K562 (cell line): ENCODE data around the gene IRF5. TPM values are rescaled to one million over a fixed set of nuclear protein-coding genes. Genes with fewer than 3 reads are reported as not detected.

Source experiments
- CEBPZ ChIP-seq: fragments of 150-350 bp; IDR thresholded peaks from 2 replicates; pipeline ENCODE4 v1.6.1; 2014; ENCODE audit warnings: low read depth, mild to moderate bottlenecking, low read length, borderline replicate concordance
- EZH2 ChIP-seq: IDR thresholded peaks from 2 replicates; pipeline ENCODE4 v1.6.1; 2012; ENCODE audit warnings: low read depth, mild to moderate bottlenecking, inconsistent platforms, low read length, borderline replicate concordance
- FOXA3 ChIP-seq, 2 experiments: fragments of 450-650 bp in 1 of 2; sonication (generic) in 1 of 2; formaldehyde crosslinking; IDR thresholded peaks in 1 of 2; conservative IDR thresholded peaks in 1 of 2; 2 replicates each; pipeline versions ENCODE4 v1.4.0 to v1.8.0; 2020 to 2022; ENCODE audit warnings: mild to moderate bottlenecking in 2 of 2, missing genetic modification reagents in 1 of 2
- SP1 ChIP-seq: sonication (generic); formaldehyde crosslinking; IDR thresholded peaks from 2 replicates; pipeline ENCODE4 v1.8.1; 2022; ENCODE audit warnings: mild to moderate bottlenecking, missing genetic modification reagents
- TGIF2 ChIP-seq: sonication (generic); formaldehyde crosslinking; IDR thresholded peaks from 2 replicates; pipeline ENCODE4 v1.8.1; 2022; ENCODE audit warnings: mild to moderate bottlenecking, missing genetic modification reagents, moderate library complexity
- TSHZ1 ChIP-seq: fragments of 250-450 bp; sonication (Bioruptor Pico); IDR thresholded peaks from 2 replicates; pipeline ENCODE4 v1.4.0; 2020; ENCODE audit warnings: mild to moderate bottlenecking, moderate library complexity
- polyA plus RNA-seq, 8 experiments: library from polyadenylated mRNA; depleted of rRNA in 4 of 8; stranded (reverse) in 5 of 8; unstranded in 3 of 8; fragments of >200 nt; fragmentation: Nextera tagmentation in 2 of 8; fragmentation: Illumina TruSeq in 1 of 8; extraction: Ambion mirVana in 2 of 8; extraction: Trizol in 1 of 8; gene quantifications; 2 replicates each; pipeline versions ENCODE4 v1.2.1 to v1.2.3, GENCODE V29; 2011 to 2014; ENCODE audit warnings: inconsistent platforms in 1 of 8, missing spikeins in 1 of 8
- total RNA-seq, 7 experiments: library from RNA; depleted of rRNA in 6 of 7; stranded (reverse); fragments of >200 nt in 6 of 7; fragmentation: Illumina TruSeq in 2 of 7; extraction: Trizol in 2 of 7; gene quantifications; 2 replicates each; pipeline versions ENCODE4 v1.2.1 to v1.2.3, GENCODE V29; 2011 to 2021; ENCODE audit warnings: low replicate concordance in 1 of 7
- TF ChIP-seq, protein P1 (sequence below): fragments of 250-450 bp; sonication (Bioruptor Pico); IDR thresholded peaks from 2 replicates; pipeline ENCODE4 v1.8.0; 2021; ENCODE audit warnings: borderline replicate concordance, mild to moderate bottlenecking, moderate library complexity; ENCODE audit not compliant: poor library complexity, severe bottlenecking
- TF ChIP-seq, protein P2 (sequence below): fragments of 250-450 bp; sonication (Bioruptor Pico); IDR thresholded peaks from 2 replicates; pipeline ENCODE4 v1.8.0; 2022; ENCODE audit warnings: moderate library complexity, mild to moderate bottlenecking, inconsistent platforms

Gene IRF5
- total and polyA plus RNA-seq, 9 of the 15 experiments (the other 6 are each of a cell fraction or from before 2014, with no cell fraction given), result 0.04 TPM; not detected in 8

GRCh38 chr7:128988372-128988771 lies 50.6 kb downstream of the IRF5 start (continued):
- TF ChIP-seq FOXA3 (CRISPR knock-in tag; conservative IDR thresholded peaks at IDR 0.05 in 1 of 2, IDR thresholded peaks at IDR 0.05 in 1 of 2) (no peak), EZH2 (no peak), SP1 (CRISPR knock-in tag) (no peak), CEBPZ (no peak), TSHZ1 (CRISPR knock-in tag) (no peak), TGIF2 (CRISPR knock-in tag) (no peak)
- TF ChIP-seq, protein P1, sequence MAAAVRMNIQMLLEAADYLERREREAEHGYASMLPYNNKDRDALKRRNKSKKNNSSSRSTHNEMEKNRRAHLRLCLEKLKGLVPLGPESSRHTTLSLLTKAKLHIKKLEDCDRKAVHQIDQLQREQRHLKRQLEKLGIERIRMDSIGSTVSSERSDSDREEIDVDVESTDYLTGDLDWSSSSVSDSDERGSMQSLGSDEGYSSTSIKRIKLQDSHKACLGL, result no peak
- TF ChIP-seq, protein P2, sequence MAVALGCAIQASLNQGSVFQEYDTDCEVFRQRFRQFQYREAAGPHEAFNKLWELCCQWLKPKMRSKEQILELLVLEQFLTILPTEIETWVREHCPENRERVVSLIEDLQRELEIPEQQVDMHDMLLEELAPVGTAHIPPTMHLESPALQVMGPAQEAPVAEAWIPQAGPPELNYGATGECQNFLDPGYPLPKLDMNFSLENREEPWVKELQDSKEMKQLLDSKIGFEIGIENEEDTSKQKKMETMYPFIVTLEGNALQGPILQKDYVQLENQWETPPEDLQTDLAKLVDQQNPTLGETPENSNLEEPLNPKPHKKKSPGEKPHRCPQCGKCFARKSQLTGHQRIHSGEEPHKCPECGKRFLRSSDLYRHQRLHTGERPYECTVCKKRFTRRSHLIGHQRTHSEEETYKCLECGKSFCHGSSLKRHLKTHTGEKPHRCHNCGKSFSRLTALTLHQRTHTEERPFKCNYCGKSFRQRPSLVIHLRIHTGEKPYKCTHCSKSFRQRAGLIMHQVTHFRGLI (CRISPR knock-in tag), result no peak
